NCI-H187 (cell line): ENCODE measurements around the gene FRMD1.

Experiments
- DNase-seq, 2 experiments: peaks; one replicate each; lab custom pipeline; 2025; lab: John Stamatoyannopoulos, UW

FRMD1 gene

GRCh38 chr6:168055696-168056489 is 23.1 kb downstream of the FRMD1 start:
- no peak for DNase-seq

GRCh38 chr6:168054765-168055560 is 24.0 kb downstream of the FRMD1 start:
- DNase-seq: no peak

- no peak for DNase-seq
Measured at GRCh38 chr6:168053957-168054471, 25.0 kb downstream of the FRMD1 start.

- DNase-seq: no peak
Measured at GRCh38 chr6:168053086-168053956, 25.7 kb downstream of the FRMD1 start.

GRCh38 chr6:168052291-168052891 is 26.6 kb downstream of the FRMD1 start:
- DNase-seq: no peak

- no peak for DNase-seq
Measured at GRCh38 chr6:168051648-168052047, 27.4 kb downstream of the FRMD1 start.

GRCh38 chr6:168050881-168051586 is 28.0 kb downstream of the FRMD1 start:
- DNase-seq: no peak

- DNase-seq: no peak
Measured at GRCh38 chr6:168050225-168050880, 28.7 kb downstream of the FRMD1 start.

- DNase-seq: no peak
Measured at GRCh38 chr6:168049706-168050224, 29.2 kb downstream of the FRMD1 start.

GRCh38 chr6:168049277-168049676 is 29.7 kb downstream of the FRMD1 start:
- DNase-seq: no peak

- DNase-seq: no peak
Measured at GRCh38 chr6:168048724-168049025, 30.3 kb downstream of the FRMD1 start.

- no peak for DNase-seq
Measured at GRCh38 chr6:168047841-168048723, 30.9 kb downstream of the FRMD1 start.

- no peak for DNase-seq
Measured at GRCh38 chr6:168046696-168047095, 32.3 kb downstream of the FRMD1 start.

GRCh38 chr6:168045706-168046620 is 33.0 kb downstream of the FRMD1 start:
- no peak for DNase-seq

GRCh38 chr6:168045141-168045691 is 33.8 kb downstream of the FRMD1 start:
- no peak for DNase-seq

GRCh38 chr6:168044521-168045130 is 34.4 kb downstream of the FRMD1 start:
- no peak for DNase-seq

GRCh38 chr6:168043848-168044415 is 35.1 kb downstream of the FRMD1 start:
- no peak for DNase-seq
